ENCODE data around the gene DNMBP.
"Not testable (repeated sequence)": the region's sequence is repeated elsewhere in the genome, so short reads cannot be mapped to it uniquely, and the experiment has no call there.

Gene DNMBP

DNA sequence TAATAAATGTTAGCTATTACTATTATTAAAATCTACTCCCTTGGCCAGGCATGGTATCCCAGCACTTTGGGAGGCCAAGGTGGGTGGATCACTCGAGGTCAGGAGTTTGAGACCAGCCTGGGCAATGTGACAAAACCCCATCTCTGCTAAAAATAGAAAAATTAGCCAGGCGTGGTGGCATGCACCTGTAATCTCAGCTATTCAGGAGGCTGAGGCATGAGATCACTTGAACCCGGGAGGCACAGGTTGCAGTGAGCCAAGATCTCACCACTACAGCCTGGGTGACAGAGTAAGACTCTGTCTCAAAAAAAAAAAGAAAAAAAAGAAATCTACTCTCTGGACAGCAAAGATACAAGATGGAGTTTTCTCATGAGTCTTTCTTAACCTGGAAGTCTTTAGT lies 56.2 kb downstream of the DNMBP start:
- not testable (repeated sequence) for DNase-seq

DNA sequence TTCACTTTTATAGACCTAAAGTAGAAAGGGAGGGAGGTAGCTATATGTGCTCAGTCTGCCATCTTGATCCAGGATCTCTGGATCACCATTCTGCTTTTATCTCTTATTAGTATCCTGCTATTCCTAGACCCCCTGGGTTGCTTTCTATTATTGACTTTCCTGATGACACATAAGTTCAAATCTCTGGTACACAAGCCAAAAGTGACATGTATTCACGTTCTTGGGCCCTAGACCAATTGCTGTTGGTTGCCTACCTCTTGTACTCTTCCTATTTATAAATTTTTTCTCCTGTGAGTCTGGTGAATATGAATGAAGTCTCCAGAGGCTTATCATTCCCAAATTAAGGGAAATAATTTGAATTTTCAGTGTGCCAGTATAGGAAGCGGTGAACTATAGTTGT lies 56.9 kb downstream of the DNMBP start:
- no peak for DNase-seq

DNA sequence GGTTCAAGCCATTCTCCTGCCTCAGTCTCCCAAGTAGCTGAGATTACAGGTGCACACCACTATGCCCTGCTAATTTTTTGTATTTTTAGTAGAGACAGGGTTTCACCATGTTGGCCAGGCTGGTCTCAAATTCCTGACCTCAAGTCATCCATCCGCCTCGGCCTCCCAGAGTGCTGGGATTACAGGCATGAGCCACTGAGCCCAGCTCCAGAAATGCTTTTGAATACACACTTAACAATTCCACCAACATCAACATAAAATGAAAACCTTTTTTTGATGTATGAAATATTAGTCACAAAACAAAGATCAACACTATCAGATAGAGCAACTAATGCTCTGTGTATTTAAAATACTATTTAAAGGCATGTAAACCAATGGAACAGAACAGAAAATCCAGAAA lies 63.7 kb downstream of the DNMBP start:
- DNase-seq: not testable (repeated sequence)

DNA sequence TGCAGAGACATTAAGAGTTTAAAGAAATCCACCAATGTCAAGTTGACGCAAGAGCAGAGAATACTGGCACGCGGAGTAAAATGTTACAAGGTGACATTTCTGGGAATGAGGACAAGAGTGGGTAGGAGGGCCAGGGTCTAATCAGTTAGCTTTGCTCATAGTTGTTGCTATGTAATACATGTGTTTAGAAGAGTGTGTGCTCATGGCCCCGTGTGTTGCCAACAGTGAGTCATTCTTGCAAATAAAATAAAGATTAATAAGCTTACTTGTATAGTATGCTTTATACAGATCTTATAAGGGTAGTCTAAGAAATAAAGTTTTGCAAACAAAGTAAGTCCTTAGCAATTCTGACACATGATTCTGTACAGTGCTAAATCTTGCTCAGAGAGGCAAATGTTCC lies 64.5 kb downstream of the DNMBP start:
- no peak for DNase-seq

DNA sequence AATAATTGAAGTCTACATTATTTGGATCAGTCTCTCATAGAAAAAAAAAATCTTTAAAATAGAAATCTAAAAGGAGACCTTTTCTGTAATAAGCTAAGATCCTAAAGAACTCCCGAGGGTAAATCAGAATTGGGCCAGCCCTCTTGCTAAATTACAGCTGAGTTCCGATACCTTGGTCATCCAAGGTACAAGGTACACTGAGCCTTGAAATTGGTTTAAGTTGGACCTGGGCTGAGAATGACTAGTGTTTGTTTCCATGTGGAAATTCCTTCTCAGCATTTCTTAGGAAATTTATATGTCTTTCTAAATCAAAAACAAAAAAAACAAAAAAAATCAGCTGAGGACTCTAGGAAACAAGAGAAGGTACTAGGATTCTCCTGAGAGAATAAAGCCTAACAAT lies 64.9 kb downstream of the DNMBP start:
- no peak for DNase-seq

DNA sequence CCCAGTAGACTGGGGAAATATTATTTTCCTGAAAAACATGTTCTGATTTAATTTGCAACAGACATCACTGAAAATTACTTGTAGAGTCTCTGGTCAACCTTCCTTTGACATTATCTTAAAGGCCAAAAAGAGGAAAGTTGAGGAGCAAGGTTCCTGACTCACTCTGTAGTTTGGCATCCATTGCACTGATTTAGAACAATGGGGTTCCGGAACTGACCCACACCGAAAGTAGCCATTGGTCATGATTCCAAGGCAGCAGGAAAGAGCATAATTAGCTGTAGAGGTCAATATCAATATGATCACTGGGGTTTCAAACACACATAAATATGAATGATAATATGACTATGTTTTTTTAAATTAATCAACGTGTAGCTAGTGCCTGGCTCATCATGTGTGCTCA lies 65.8 kb downstream of the DNMBP start:
- DNase-seq: no peak

DNA sequence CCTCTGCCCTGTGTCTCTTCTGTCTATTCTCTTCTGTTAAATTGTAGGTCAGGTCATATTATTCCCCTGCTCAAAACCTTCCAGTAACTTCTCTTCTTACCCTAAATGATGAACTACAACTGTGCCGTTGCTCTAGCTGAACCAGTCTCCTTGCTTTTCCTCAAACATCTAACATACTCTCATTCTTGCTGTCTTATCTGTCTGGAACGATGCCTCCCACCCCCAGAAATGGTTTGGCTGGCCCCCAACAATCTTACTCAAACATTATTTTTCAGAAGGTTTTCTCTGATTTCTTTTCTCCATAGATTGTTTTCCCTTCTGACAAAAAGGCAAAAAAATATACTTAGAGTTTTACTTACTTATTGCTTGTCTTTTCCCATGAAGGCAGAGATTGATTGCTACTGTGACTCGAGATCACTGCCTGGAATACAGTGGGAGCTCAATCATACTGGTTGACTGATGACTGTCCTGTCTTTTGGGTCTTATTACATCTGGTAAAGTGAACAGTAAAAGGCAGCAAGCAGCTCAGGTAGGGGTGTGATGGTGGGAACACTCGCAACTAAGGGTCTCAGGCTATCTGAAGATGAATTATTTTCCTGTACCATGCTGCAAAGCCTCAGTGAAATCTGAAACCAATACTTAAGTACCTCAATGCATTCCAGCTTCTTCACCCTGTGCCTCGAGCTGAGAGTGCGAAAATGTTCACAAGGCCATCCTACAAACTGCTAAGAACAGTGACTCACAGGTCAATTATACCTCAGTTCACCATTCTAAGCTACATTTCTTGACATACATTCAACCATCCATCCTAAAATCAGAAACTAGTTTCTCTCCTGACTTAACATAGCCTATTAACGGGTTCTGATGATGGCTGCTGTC lies 67.6 kb downstream of the DNMBP start:
- DNase-seq: no peak

DNA sequence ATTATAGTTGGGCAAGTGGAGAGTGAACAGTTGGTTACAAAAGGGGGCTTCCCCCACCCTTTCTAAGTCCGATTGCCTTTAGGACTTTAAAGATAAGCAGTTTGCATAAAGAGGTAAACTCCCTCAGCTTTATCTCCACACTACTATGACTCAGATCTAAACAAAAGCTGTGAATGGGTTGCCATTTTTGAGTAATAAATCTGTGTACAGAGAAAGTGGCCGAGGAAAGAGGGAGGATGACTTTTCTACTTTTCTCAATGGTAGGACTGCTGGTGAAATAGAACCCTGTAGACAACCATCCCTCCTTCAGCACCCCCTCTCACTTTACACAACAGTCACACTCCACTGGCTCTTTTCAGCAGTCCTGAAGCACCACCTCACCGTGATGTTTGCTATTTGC lies 71.2 kb downstream of the DNMBP start:
- DNase-seq: no peak

DNA sequence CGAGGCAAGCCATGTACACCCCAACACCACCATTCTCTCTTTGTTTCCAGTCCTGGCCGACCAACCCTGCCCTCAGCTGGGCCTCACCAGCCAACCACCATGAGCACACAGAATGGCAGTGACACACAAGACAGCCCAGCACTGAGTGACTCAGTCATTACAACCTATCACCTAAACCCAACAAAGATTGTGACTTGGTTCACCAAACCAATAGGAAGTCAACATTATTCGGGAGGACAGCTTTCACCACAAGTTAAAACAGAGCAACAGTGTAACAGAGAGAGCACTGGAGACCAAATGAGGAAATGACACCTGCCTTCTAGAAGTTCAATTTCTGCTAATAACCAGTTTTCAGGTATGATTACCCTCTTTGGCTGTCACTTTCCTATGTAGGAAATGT lies 72.1 kb downstream of the DNMBP start:
- DNase-seq: no peak

DNA sequence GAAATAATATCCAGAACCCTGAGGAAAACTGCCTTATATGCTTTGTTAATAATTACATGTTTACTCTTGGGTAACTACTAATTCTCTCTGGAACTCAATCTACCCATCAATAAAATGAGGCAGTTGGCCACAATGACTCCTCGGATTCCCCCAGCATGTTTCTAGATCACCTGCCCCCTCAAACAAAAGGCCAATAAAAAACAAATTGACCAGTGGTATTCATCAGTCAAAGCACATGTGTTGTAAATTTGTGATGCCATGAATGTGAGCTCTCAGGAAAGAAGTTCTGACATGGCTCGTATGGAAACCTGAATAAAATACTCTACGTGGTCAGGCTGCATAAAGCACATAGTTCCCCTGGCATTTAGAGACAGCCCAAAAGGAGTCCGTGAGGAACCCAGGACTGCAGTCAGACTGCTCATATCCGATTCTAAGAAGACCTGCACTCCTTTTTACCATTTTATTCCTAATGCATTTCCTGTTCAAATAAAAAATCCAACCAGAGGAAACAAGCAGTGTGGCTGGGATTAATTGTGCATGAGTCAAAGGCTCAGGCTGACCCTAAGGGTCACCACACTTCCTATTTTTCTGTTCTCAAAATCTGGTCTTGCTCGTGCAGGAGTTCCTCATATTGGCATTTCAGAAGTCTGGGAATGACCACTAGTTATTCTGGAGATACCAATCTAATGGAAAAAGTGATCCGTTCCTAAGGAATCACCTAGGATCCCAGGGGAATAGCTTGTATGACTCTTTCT lies 77.4 kb downstream of the DNMBP start:
- DNase-seq: peak in 1 of 3 donors; percentile 19

DNA sequence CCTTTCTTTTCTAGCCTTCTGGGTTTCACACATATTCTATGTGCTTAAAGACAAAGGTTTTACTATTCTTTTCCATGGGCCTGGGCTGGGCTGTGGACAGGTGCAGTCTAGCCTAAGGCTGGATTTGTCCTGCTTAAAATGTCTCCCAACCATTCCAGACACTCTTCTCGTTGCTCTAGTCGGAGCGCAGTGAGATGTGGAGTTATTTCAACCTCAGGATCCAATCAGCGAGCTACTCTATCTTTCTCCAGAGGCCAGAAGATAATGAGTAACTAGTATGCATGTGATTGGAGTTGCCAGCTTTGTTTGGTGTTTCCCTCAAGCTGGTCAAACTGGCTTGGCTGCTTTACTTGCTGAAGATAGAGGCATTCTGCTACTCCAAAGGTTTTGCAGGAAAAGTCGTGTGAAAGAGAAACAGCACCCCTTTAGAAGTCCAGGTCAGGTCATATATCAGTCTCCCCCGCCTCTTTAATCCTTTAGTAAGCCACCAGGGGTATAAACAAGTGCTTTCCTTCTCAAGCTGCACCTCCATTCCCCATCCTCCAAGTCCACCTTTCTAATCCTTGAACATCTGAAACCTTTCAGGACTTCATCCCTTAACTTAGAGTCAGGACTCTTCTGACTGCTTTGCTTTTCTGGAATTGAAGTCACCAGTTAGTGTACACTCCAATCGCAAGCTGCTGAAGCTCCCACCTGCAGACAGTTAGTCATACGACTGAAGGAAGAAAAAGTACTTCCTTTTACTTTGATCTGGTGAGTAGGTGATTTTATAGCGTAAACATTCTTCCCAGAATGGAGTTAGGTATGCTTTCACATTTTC lies 78.8 kb downstream of the DNMBP start:
- DNase-seq: no peak

DNA sequence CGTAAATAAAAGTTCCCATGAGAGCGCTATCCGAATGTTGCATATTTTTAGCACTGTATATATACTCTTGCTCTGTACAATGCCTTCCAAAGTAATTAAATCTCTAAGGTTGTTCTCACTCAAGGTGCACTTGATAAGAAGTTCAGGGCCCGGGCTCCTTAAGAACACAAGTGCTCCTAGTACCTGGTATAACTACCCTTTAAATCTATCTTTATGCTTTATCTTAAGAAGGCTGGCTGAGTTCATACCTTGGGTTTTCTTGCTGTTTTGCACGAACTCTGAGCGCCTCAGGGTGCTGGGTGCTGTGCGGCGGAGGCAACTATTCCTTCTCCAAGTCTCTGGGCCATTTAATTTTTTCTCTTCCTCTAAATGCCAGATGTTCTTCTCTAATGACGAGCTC lies 80.4 kb downstream of the DNMBP start:
- DNase-seq: no peak

DNA sequence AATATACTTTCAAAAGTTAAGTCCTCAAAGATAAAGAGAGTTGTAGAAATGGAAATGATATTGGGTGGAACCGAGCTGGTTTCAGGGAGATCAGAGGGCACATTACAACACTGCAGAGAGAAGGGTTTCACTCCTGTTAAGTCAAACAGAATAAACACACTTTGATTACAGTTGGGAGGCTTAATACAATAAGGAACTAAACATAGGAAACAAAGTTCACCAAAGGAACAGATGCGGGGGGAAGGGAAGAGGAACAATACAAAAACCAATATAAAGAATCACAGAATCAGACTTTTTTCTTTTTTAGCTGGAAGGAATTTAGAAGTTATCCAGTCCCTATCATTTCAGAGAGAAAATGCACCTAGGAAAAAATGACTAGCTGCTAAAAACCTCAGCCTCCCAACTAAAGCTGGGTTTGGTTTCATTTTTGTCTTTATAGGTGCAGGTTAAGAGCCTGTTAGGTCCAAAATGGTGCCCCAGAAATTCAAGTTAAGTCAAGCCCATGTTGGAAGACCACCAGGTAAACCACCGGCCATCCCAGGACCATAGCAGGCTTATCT lies 81.9 kb downstream of the DNMBP start:
- peak; percentile 46 to 57 (median 53) for DNase-seq

DNA sequence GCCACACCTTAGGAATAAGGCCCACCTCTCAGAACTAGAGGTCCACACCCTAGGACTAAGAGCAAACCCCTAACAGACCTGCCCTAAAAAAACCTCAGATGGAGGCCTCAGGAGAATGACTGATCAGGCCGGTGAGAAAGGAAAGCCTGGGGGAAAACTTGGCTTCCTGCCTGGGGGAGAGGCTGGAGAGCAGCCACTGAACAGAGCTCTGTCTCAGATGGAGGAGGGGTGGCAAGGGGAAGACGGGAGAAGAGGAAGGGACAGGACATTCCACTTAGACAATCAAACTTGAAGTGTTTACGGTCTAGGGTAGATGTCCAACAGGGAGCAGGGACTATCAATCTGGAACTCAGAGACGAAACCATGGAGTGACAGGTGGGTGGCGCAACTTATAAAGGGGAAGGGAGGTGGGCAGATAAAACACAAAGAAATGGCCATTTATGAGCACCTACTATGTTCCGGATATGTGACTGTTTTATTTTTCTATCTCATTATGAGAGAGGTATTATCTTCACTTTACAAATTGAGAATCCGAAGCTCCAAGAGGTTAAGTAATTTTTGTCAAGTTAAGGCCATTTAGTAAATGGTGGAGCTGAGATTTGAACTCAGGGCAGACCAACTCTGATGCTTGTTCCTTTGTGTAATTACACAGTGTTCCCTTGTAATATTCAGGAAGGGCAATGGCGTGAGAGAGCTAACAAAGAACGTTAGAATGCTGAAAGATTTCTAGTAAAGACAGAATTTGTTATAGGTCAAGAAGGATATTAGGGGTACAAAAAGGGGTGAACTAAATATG lies 82.6 kb downstream of the DNMBP start:
- no peak for DNase-seq

DNA sequence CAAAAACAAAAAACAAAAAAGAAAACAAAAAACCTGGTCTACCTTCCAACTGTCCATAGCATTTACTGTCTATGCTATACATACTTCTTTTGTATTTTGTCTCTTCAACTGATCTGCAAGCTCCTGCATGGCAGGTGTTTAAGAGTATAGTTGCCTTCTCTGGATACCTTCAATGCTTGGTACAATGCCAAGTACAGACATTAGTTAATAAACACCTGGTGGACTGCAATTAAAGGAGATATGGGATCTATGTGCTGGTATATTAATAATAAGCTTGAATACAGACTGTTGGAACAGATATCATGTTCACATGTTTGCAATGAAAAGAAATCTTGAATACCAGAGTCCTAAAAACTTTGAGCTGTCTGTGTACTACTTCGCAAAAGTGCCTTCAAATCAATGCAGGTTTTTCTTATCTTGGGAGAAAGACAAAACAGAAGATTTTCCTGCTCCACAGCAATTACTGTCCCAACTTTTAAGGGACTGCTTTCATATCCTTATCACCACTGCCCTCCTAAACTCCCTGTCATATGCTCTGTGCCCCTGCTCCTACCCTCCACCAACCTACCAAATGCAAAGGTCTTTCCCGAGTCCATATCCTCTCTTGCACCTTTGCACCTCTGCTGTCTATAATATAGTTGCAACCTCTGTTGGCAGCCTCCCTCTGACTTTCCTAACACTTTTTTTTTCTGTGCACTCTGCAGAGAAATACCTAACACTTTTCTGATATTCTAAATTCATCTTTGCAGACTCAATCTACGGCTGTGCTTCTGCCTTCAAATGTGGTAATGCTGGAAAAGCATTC lies 85.1 kb downstream of the DNMBP start:
- no peak for DNase-seq

DNA sequence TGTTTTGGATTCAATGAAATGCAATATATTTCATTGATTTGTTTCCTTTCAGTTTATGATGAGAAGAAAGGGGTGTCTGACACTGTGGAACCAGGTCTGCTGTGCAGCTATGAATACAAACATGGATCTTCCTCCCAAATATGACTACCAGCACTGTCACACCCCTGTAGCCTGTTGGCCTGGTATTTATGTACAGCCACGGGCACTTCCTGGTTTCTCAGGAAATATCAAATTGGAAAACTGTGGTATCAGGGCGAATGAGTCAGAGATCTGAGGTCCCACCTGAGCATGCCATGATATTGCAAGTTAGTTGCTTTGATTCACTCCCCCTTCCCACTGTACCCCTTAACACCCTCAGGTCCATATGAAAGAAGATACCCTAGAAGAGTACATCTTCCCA lies 87.8 kb downstream of the DNMBP start:
- DNase-seq: peak in 2 of 3 donors; percentile 26 to 29

DNA sequence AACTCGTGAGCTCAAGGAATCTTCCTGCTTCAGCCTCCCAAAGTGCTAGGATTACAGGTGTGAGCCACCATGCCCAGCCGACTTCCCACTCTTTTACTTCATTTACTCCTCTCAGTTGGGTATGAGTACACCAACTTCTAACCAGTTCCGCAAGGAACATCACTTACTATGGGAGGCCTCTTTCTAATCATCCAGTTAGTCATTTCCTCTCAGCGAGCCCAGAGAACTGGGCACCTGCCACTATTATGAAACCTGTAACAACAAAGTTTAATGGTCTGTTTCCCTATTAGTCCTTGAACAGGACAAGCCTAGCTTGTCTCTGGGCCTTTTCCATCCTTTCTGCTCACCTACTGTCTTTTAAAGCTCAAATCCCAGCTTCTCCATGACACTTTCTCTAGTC lies 88.8 kb downstream of the DNMBP start:
- DNase-seq: no peak

DNA sequence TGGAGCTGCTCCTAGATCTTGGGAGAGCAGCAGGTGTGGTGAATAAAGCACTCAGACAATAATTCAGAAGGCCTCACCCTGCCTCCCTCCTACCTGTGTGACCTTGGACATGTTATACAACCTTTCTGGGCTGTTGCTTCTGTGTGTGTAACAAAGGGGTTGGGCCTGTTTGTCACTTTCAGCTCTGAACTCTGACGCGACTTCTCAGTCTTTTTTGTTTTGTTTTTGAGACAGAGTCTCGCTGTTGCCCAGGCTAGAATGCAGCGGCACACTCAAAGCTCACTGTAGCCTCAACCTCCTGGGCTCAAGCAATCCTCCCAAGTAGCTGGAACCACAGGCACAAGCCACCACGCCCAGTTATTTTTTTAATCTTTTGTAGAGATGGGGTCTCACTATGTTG lies 89.3 kb downstream of the DNMBP start:
- no peak for DNase-seq

DNA sequence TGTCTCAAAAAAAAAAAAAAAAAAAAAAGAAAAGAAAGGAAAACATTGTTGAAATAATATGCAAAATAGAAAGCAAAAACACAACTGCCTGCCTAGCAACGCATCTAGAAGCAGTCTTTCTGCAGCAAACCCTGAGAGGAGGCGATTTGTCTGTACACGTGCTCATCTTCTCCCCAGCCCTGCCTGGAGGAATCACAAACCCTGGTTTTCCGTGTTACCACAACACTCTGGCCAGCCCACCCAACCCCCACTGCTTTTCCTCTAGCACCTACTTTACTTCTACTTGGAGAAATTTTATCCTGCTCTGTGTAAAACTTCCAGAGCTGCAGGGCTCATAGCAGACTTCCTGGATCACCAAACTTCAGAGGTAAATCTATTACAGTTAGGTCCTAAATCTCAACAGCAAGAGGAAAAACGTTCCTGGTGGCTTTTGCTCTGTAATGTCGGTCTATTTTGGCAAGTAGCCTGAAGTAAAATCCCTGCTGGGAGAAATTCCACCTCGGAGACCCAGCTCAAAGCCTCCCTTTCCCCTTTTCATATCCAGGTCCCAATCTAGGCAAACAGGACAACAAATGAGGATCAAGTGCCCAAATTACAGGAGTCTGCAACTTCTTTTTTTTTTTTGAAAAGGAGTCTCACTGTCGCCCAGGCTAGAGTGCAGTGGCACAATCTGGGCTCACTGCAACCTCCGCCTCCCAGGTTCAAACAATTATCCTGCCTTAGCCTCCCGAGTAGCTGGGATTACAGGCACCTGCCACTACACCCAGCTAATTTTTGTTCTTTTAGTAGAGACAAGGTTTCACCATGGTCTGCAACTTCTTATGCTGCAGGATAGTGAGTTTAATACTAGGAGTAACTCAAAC lies 91.6 kb downstream of the DNMBP start:
- no peak for DNase-seq

DNA sequence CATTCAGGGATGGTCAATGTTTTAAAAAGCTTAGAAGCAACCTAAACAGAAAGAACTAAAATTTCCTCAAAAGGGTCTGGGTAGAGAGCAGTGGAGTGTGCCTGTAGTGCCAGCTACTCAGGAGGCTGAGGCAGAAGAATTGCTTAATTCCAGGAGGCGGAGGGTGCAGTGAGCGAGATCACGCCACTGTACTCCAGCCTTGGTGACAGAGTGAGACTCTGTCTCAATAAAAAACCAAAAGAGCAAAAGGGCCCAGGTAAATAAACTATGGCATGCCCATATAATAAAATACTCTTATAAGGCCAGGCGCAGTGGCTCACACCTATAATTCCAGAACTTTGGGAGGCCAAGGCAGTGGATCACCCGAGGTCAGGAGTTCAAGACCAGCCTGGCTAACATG lies 93.0 kb downstream of the DNMBP start:
- no peak for DNase-seq

Measured in suppressor macrophage treated with lipopolysaccharide for 1 hour (primary cell).